GM08714 (cell line): Measurements from ENCODE around the gene YIPF3.

Experiments
- H3K4me3 ChIP-seq: fragments of 200-500 bp; sonication (Bioruptor generic); 2 replicates; pipeline ENCODE4 v1.5.1; 2014; ENCODE audit warnings: mild to moderate bottlenecking, low read length, inconsistent platforms
- ZNF274 ChIP-seq: IDR thresholded peaks from 2 replicates; pipeline ENCODE4 v1.6.1; 2012; ENCODE audit warnings: mild to moderate bottlenecking, low read depth, low read length

YIPF3 gene

GRCh38 chr6:43517505-43518357 lies 1.0 kb upstream of the YIPF3 start:
- TF ChIP-seq ZNF274, result no peak
- peak overlapping the region; percentile 87 for H3K4me3 ChIP-seq

- no peak for TF ChIP-seq ZNF274
- peak overlapping the region; percentile 87 for H3K4me3 ChIP-seq
These were observed 394 bp downstream of the YIPF3 start for GRCh38 chr6:43516367-43516696.

GRCh38 chr6:43515808-43516207 lies 918 bp downstream of the YIPF3 start:
- TF ChIP-seq ZNF274, result no peak
- peak overlapping the region; percentile 87 for H3K4me3 ChIP-seq

- no peak for TF ChIP-seq ZNF274
- no peak overlapping the region for H3K4me3 ChIP-seq
These were observed 4.8 kb downstream of the YIPF3 start for GRCh38 chr6:43511824-43512415.

GRCh38 chr6:43510827-43511163 lies 5.9 kb downstream of the YIPF3 start:
- no peak for TF ChIP-seq ZNF274
- no peak overlapping the region for H3K4me3 ChIP-seq

- no peak for TF ChIP-seq ZNF274
- peak within 1 kb of the TSS; percentile 50; the same call in 1 of the 2 replicates for H3K4me3 ChIP-seq
These were observed 6.5 kb downstream of the YIPF3 start, which contains the start of gene LRRC73 for GRCh38 chr6:43509984-43510826. TSS of gene LRRC73 (minus strand) at chr6:43510346. CDS start at chr6:43509785, 561 bp downstream.

- peak overlapping the region; percentile 50; the same call in 1 of the 2 replicates for H3K4me3 ChIP-seq
- no peak for TF ChIP-seq ZNF274
These were observed 7.4 kb downstream of the YIPF3 start for GRCh38 chr6:43509142-43509983.

GRCh38 chr6:43508481-43509141 lies 8.1 kb downstream of the YIPF3 start:
- no peak for TF ChIP-seq ZNF274
- no peak overlapping the region for H3K4me3 ChIP-seq

- no peak overlapping the region for H3K4me3 ChIP-seq
- TF ChIP-seq ZNF274, result no peak
These were observed 9.9 kb downstream of the YIPF3 start for GRCh38 chr6:43506667-43507471.

GRCh38 chr6:43506171-43506570 lies 10.6 kb downstream of the YIPF3 start:
- TF ChIP-seq ZNF274, result no peak
- H3K4me3 ChIP-seq, result no peak overlapping the region

GRCh38 chr6:43505718-43506117 lies 11.0 kb downstream of the YIPF3 start:
- no peak overlapping the region for H3K4me3 ChIP-seq
- TF ChIP-seq ZNF274, result no peak

GRCh38 chr6:43504756-43505593 lies 11.8 kb downstream of the YIPF3 start:
- no peak overlapping the region for H3K4me3 ChIP-seq
- TF ChIP-seq ZNF274, result no peak
